GM12875 (cell line): ENCODE measurements around the gene TTI1.

ENCODE experiments used
- H3K4me3 ChIP-seq: one replicate; pipeline ENCODE4 v1.5.1; 2011; ENCODE audit warnings: low read depth, low read length, control low read depth
- CTCF ChIP-seq: IDR thresholded peaks from 2 replicates; pipeline ENCODE4 v1.5.1; 2011; ENCODE audit warnings: low read depth, mild to moderate bottlenecking, control low read depth, inconsistent platforms, low read length, moderate library complexity, borderline replicate concordance; ENCODE audit not compliant: insufficient read depth

Gene TTI1

GRCh38 chr20:38063911-38064530, 30.8 kb upstream of the TTI1 start:
- TF ChIP-seq CTCF: no peak
- H3K4me3 ChIP-seq: no peak overlapping the region

- TF ChIP-seq CTCF: no peak
- H3K4me3 ChIP-seq: no peak overlapping the region
These were observed 29.6 kb upstream of the TTI1 start for GRCh38 chr20:38062890-38063289.

GRCh38 chr20:38061109-38061508, 27.9 kb upstream of the TTI1 start:
- no peak for TF ChIP-seq CTCF
- H3K4me3 ChIP-seq: no peak overlapping the region

- no peak for TF ChIP-seq CTCF
- H3K4me3 ChIP-seq: no peak overlapping the region
These were observed 27.3 kb upstream of the TTI1 start for GRCh38 chr20:38060536-38060935.

- H3K4me3 ChIP-seq: no peak overlapping the region
- no peak for TF ChIP-seq CTCF
These were observed 26.6 kb upstream of the TTI1 start for GRCh38 chr20:38059832-38060231.

GRCh38 chr20:38057351-38057972, 24.2 kb upstream of the TTI1 start:
- no peak overlapping the region for H3K4me3 ChIP-seq
- TF ChIP-seq CTCF: peak; percentile 79

- no peak for TF ChIP-seq CTCF
- H3K4me3 ChIP-seq: no peak overlapping the region
These were observed 22.6 kb upstream of the TTI1 start for GRCh38 chr20:38055848-38056247.
